CD1c-positive myeloid dendritic cell (primary cell): Measurements from ENCODE around the gene OLA1.

Experiments used
- DNase-seq: peaks from one replicate; pipeline ENCODE4 v3.0.0-alpha.2; 2016; ENCODE audit errors: extremely low spot score

The OLA1 gene

DNA sequence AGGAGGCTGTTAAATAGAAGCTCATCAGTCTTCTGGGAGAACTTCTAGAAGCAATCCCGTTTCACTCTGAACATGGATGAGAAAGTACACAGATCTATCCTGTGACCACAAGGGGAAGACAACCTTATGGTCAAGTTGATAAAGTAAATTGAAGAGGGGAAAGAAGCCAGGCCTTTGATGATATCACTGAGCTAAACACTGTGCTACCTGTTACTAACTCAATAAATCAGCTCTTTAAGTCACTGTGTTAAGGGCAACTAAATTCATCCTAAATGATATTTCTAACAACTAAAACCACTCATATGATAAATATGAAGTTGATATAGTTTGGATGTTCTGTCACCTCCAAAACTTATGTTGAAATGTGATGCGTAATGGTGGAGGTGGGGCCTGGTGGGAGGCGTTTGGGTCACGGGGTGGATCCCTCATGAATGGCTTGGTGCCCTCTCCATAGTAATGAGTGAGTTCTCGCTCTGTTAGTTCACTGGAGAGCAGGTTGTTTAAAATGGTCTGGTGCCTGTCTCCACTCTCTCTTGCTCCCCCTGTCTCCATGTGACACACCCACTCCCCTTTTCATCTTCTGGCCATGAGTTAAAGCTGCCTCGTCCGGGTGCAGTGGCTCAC, 23.6 kb downstream of the OLA1 start:
- DNase-seq: no peak

DNA sequence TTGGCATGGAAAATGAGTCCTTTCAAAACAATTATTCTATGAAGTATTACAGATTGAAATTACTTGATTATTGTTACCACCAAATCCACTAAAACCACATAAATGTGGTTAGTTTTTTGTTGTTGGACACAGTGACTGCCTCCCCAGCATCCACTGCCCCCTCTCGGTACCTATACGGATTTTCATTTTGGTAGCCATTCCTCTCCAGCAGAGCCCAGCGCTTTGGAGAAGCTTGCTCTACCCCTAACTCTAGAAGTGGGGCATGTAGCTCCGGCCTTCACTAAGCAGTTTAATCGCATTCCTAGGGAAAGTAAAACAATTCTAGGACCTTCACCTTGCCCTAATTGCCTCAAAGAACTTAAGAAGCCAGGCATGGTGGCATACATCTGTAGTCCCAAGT, 24.2 kb downstream of the OLA1 start:
- DNase-seq: no peak

DNA sequence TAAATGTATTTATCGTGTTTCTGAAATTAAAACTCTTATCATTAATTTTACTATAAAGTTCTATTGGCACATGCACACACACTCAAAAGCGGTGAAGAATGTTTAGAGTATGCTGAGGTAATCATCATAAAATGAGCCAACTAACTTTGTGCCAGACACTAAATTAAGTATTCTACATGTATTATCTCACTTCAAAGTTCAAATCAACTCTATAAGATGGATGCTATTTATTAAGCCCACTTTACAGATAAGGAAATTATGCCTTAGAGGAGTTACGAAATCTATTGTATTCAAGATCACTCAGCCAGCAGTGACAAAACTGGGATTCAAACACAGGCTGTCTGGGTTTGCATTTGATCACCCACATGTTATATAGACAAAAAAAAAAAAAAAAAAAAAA, 24.9 kb downstream of the OLA1 start:
- DNase-seq: no peak

DNA sequence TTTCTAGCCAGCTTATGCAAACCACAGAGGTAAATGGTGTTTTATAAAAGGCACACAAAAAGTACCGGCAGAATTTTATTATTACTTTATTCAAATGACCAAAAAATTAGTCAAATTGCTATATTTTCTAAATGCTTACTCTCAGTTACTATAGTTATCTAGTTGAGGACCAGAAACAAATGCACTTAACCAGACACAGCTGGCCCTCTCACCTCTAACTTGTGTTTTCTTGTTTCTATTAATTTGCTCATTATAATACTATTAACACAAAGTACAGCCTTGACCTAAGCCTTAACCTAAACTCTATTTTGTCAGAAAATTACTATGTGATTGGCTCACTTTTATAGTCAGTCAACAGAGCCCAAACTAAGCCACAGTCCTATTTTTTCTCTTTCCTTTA, 26.2 kb downstream of the OLA1 start:
- no peak for DNase-seq

DNA sequence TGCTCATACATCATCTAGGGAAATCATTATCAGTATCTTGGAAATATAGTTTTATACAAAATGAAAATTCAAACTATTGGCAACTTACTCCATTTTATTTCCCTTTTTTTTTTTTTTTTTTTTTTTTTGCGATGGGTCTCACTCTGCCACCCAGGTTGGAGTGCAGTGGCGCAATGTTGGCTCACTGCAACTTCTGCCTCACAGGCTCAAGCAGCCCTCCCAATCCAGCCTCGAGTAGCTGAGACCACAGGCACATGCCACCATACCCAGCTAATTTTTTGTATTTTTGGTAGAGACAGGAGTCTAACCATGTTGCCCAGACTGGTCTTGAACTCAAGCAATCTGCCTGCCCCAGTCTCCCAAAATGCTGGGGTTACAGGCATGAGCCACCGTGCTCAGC, 29.0 kb downstream of the OLA1 start:
- no peak for DNase-seq

DNA sequence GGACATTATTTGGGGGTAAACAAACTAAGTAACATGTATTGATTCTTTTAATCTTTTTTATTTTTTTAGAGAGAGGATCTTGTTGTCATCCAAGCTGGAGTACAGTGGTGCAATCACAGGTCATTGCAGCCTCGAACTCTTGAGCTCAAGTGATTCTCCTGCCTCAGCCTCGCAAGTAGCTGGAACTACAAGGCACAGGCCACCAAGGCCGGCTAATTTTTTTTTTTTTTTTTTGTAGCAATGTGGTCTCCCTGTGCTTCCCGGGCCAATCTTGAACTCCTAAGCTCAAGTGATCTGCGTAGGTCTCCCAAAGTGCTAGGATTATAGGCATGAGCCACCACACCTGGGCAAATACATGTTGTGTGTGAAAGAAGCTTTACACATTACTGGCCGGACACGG, 29.6 kb downstream of the OLA1 start:
- no peak for DNase-seq

DNA sequence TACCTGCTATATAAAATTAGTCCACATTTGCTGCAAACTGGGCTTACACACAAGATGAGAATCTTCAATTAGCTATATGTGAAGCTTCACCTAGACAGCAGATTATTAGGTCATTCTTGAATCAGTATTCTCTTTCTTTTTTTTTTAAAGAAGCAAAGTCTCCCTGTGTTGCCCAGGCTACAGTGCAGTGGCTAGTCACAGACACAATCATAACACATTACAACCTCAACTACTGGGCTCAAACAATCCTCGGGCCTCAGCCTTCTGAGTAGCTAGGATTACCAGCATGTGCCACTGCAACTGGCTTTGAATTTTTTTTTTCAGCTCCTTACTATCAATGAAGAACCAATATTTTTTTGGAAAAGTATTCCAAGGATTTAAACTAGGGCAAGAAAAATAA, 30.5 kb downstream of the OLA1 start:
- DNase-seq: no peak

DNA sequence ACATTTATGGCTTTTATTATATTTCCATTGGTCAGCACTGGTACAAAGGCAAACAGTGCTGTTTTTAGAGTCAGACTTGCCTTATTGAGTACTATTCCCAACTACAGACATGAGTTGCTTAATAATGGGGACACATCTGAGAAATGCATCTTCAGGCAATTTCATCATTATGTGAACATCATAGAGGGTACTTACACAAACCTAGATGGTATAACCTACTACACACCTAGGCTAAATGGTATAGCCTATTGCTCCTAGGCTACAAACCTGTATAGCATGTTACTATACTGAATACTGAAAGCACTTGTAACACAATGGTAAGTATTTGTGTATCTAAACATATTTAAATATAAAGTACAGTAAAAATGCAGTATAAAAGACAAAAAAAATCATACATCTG, 36.4 kb downstream of the OLA1 start:
- no peak for DNase-seq

DNA sequence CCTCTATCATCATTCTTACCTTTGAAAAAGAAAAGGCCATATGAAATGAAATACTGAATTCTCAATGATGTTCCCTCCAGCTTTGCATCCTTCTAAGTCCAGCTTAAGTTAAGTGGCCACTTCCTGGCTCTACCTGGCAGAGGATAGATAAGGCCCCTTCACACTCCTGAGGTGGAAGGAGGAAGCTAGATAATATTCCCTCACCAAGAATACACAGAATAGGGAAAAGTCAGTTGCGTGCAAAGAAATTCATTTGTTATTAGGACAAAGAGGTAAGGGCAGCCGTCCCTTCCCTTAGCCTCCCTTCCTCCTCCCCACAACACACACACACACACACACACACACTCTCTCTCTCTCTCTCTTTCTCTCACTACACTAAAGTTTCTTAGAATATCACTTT, 37.5 kb downstream of the OLA1 start:
- no peak for DNase-seq

DNA sequence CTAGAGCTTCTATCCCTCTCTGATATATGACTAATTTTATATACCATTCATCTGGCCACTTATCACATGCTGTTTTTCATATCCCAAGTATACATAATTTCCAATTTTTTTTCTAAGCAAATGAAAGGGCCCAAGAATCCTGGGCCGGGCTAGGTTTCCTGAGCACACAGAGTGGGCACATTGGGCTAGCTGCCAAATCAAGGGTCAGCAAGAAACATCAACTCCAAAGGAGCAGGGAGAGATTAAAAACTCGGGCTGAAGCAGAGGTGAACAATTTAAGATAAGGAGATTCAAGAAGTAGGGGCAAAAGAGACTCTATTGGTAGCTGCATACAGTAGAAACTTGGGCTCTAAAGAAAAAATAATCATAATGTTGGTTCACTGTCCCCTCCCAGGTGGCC, 39.0 kb downstream of the OLA1 start:
- DNase-seq: no peak

DNA sequence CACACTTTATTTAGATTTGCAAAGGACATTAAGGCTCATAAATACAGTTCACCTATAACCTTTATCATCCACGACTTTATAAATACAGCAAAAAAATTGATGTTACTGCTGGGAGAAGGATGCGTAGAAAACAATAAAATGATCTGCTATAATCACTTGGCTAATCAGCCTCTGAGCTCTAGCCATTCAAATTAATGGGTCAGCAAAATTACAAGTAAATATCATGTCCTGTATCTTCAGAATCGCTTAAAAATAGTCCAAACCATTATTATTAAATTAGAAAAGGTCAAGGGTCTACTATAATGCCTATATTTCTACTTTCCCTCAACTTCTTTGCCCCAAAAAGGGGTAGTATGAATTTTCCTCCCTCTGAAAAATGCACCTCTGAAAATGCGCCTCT, 40.3 kb downstream of the OLA1 start:
- no peak for DNase-seq

DNA sequence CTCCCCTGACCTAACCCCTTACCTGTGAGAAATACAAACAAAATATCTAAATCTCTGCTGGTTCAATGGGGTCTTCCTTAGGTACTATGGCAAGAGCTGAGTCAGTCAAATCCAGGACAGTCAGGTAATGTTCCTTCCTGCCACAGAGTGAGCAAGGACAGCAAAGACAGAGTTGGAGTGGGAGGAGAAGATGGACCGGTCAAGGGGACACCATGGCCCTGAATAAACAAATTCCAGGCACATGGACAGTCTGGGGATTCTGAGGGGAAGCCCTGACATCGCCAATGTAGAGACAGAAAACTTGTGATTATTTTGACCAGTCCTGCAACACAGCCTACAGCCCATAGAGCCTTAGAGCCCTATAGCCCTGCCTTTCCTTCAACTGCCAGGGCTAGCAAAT, 42.8 kb downstream of the OLA1 start:
- no peak for DNase-seq

DNA sequence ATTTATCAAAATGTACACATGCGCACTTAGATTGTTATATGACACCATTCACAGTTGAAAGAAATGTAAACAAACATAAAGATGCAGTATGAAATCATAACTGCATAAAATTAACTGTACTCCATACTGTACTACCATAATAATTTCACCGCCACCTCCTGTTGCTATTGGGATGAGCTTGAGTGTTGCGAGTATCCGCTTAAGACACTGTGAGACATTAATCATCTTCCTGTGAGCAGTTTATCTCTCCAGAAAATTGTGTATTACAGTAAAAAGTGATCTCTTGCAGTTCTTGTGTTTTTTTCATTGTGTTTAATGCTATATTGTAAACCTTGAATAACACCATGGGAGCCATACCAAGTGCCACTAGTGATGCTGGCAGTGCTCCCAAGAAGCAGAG, 46.1 kb downstream of the OLA1 start:
- DNase-seq: no peak

DNA sequence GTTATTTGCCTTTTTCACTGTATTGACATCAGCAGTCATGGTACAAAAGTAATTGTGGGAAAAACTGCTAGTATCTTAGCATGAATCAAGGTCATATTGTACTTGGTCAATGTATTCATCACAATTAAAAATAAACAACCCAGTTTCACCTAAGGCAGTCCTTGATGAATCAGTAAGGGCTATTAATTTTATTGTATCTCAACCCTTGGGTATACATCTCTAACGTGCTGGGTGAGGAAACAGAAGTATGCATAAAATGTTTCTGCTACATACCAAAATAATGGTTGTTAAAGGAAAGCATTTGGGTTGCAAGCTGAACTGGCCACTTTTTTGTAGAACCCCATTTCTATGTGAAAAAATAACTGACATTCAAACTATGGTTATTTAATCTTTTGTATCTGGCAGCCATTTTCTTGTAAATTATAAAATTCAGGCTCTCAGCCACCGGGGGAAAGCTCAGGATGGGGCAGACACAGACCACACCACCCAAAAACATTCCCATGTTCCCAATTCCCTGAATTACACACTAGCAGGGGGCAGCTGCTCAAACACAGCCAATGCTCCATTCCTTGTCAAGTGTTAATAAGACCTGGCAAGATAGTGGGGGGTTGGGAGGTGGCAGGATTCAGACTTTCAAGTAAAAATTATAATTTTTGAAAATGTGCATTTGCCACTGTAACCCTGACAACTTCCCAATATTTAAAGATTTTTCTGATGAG, 49.3 kb downstream of the OLA1 start:
- DNase-seq: no peak

DNA sequence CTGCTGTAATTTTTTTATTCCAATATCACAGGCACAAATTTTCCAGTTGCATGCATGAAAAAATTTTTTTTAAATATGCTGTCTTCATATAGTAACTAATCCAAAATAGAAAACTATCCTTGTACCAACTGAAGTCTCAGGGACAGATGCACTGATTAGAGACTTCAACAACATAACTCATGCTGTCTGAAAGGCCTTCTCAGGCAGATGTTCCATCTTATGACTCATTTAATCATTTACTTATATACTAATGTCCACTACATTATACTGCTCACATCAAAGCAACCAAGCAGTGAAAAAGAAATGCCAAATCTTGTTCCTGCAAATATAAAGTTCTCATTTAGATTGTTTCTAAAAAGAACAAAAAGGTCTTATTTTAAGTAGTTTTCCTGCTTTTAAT, 53.1 kb downstream of the OLA1 start:
- DNase-seq: no peak

DNA sequence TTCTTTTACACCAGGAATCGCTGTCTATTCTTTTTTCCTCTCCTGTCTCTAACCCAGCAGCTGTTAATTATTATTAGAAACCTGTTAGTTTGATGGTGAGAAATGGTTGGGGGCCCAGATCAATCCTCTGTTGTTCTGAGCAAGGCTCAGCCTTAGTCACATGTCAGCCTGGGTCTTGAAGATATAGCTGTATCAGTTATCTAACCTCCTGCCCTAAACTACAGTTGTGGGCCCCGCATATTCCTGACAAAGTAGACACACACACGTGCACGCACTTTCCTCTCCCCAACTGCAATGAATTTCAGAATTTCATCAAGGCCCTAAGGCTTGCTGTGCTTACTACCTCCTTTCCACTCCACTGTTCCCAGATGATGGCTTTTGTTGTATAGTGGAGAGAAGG, 54.6 kb downstream of the OLA1 start:
- no peak for DNase-seq

DNA sequence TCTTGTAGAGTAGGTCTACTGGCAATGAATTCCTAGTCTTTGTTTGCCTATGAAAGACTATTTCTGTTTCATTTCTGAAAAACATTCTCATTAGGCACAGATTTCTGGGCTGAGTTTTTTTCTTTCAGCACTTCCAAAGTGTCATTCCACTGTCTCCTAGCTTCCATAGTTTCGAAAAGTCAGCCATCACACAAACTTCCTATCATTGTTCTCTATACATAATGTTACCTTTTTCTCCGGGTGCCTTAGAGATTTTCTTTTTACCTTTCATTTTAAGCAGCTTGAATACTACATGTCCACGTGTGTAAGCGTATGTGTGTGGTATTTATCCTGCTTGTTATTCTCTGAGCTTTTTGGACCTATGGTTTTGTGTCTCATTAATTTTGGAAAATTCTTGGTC, 55.7 kb downstream of the OLA1 start:
- DNase-seq: no peak

DNA sequence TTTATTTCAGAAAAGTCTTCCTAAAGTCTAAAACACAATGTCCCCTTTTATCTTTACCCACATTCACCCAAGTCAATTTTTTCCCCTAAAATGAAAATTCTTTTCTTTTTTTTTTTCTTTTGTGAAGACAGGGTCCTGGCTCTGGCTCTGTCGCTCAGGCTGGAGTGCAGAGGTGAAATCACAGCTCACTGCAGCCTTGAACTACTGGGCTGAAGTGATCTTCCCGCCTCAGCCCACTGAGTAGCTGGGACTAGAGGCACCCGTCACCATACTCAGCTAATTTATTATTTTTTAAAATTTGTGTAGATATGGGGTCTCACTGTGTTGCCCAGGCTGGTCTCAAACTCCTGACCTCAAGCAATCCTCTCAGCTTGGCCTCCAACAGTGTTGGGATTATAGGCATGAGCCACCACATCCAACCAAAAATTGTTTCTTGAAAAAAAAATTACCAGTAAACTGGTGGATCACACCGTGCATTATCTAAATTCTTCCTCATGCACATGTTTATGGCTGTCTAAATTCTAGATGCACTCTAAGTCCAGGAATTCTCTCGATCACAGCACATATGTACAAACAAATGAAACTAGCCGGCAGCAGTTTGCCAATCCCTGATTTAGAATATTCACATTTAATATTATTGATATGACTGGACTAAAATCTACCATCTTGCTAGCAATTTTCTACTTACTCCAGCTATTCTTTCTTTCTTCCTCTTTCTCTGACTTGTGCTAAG, 56.8 kb downstream of the OLA1 start:
- DNase-seq: no peak

DNA sequence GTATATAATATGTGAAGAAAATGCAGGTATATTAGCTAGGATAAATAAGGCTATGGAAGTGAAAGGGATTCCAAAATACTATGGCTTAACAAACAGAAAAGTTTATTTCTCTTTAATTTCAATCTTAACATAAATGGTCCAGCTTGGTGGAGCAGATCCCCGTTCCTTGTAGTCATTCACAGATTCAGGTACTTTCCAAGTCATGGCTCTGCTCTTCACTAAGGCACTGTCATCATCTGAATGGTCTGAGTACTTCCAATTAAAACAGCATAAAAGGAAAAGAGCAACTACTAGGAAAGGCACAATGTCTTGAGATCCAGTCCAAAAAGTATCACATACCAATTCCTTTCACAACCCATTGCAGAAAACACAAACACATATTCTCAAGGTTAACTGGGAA, 63.4 kb downstream of the OLA1 start:
- DNase-seq: no peak

DNA sequence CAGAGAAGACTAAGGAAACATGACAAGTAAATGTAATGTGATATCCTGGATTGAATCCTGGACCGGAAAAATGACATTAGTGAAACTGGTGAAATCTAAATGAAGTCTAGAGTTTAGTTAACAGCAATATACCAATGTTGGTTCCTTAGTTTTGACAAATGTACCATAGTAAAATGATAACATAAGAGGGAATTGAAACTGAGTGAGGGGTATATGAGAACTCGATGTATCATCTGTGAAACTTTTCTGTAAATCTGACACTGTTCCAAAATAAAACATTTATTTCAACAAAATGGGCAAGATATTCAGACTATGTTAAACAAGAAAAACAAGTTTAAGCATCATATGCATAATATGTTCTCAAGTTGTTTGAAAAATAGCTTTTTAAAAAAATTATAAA, 63.8 kb downstream of the OLA1 start:
- DNase-seq: no peak

DNA sequence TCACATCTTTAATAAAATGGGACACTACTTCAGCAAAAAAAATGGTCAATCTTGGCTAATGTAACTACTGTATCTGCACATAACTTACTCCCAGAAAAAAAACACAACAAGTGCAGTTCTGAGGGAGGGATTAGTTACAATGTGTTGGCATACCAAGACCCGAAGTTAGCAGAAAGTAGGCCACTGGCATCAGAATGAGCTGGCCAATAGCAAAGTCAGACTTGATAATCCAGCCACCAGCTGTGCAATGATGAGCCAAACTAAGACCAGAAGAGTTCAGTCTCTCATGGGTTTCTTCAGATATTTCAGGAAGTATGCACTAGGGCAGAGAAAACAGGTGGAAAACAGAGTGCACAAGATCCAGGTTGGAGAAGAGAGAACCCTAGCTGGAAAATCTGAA, 65.3 kb downstream of the OLA1 start:
- DNase-seq: no peak

DNA sequence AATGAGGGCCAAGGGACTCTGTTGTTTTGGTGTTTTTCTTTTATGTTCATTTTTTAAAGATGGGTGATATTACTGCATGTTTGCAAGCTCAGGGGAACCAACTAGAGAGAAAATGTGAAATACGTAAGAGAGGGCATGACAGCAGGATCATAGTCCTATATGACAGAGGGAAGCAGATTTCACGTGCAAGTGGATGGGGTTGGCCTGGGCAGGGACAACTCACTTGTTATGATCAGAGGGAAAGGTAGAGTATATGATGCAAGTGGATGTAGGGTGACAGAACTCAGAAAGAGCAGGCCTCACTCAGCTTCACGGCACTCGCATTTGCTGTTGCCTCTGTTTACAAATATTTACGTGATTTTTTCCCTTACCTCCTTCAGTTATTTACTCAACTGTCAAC, 67.0 kb downstream of the OLA1 start:
- DNase-seq: no peak

DNA sequence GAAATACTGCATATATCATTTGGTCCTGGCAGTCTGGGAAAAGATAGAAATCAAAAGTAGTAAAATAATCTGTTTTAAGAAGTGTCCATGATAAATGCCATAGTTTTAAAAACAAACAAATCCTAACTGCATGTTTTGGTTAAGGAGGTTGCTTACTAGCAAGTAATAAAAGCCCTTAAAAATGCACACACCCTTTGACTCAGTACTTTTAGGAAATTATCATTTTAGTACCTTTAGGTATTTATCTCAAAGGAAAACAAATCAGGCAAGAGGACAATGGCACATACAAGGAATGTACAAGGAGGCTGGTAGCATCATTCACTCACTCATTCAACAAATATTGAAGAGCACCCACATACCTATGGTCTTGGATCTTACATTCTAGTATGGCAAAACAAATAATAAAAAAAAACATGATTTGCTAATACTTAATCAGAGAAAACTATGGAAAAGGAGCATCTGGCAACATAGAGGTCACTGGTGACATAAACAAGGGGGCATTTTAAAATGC, 67.6 kb downstream of the OLA1 start:
- DNase-seq: no peak
